DND-41 (cell line): ENCODE results near the gene KRT13.

Source experiments
- ATAC-seq: fragments of 200-7000 bp; cut with Tn5 transposase; 3 replicates; pipeline ENCODE4 v1.9.1; 2021; ENCODE audit warnings: low read depth; ENCODE audit not compliant: insufficient read depth
- DNase-seq: peaks from one replicate; pipeline ENCODE4 v3.0.0-alpha.2; 2020
- H2AFZ ChIP-seq: 2 replicates; pipeline ENCODE4 v1.6.0; 2012; ENCODE audit warnings: low read depth, low read length
- H3K27ac ChIP-seq: 2 replicates; pipeline ENCODE4 v1.5.1; 2012; ENCODE audit warnings: low read length, inconsistent platforms
- H3K27me3 ChIP-seq: fragments of 200-600 bp; sonication (generic); 2 replicates; pipeline ENCODE4 v1.6.0; 2012; ENCODE audit warnings: low read length, mild to moderate bottlenecking, inconsistent platforms; ENCODE audit not compliant: insufficient read depth, poor library complexity
- H3K36me3 ChIP-seq: 2 replicates; pipeline ENCODE4 v1.5.1; 2012; ENCODE audit warnings: low read length, inconsistent platforms; ENCODE audit not compliant: insufficient read depth
- H3K4me1 ChIP-seq: 2 replicates; pipeline ENCODE4 v1.5.1; 2012; ENCODE audit warnings: mild to moderate bottlenecking, low read length; ENCODE audit not compliant: insufficient read depth
- H3K4me2 ChIP-seq: 2 replicates; pipeline ENCODE4 v1.6.0; 2012; ENCODE audit warnings: mild to moderate bottlenecking, moderate library complexity, low read length, inconsistent platforms; ENCODE audit not compliant: insufficient read depth
- H3K4me3 ChIP-seq, 2 experiments: fragments of 200-600 bp in 1 of 2; shearing (Covaris generic) in 1 of 2; 2 replicates each; pipeline ENCODE4 v1.5.1; 2012 to 2016; ENCODE audit warnings: inconsistent platforms in 2 of 2, low read length in 2 of 2, mild to moderate bottlenecking in 2 of 2, low read depth in 1 of 2, moderate library complexity in 1 of 2
- H3K79me2 ChIP-seq: 2 replicates; pipeline ENCODE4 v1.6.0; 2012; ENCODE audit warnings: low read length, inconsistent platforms; ENCODE audit not compliant: insufficient read depth
- H3K9ac ChIP-seq: 2 replicates; pipeline ENCODE4 v1.6.0; 2012; ENCODE audit warnings: low read depth, mild to moderate bottlenecking, inconsistent platforms, low read length, moderate library complexity
- H3K9me3 ChIP-seq: 2 replicates; pipeline ENCODE4 v1.5.1; 2012; ENCODE audit warnings: low read length, moderate library complexity, mild to moderate bottlenecking, inconsistent platforms; ENCODE audit not compliant: insufficient read depth, severe bottlenecking
- H4K20me1 ChIP-seq: 2 replicates; pipeline ENCODE4 v1.6.0; 2012; ENCODE audit warnings: low read length; ENCODE audit not compliant: insufficient read depth
- CTCF ChIP-seq: IDR thresholded peaks from 2 replicates; pipeline ENCODE4 v1.5.1; 2012; ENCODE audit warnings: borderline replicate concordance, low read length, moderate library complexity, mild to moderate bottlenecking; ENCODE audit not compliant: poor library complexity, severe bottlenecking; ENCODE audit errors: extremely low read depth
- EZH2 ChIP-seq: IDR thresholded peaks from 3 replicates; pipeline ENCODE4 v1.6.1; 2012; ENCODE audit warnings: borderline replicate concordance, low read depth, mild to moderate bottlenecking, moderate library complexity, low read length, inconsistent platforms; ENCODE audit not compliant: severe bottlenecking

The KRT13 gene

GRCh38 chr17:41527063-41528023 is 21.9 kb upstream of the KRT13 start:
- peaks cover 22% of the 10 kb centered on the region for H3K27me3 ChIP-seq
- no peak for TF ChIP-seq EZH2
- TF ChIP-seq CTCF = no peak
- H4K20me1 ChIP-seq = no peaks in the 10 kb centered on the region; the same call in none of the 2 replicates
- H3K27ac ChIP-seq = no peak overlapping the region
- DNase-seq = no peak
- H3K79me2 ChIP-seq = no peaks in the 10 kb centered on the region
- no peak overlapping the region for H3K4me3 ChIP-seq
- H3K36me3 ChIP-seq = no peaks in the 10 kb centered on the region
- no peak overlapping the region for H3K4me2 ChIP-seq
- no peaks in the 10 kb centered on the region for H3K4me1 ChIP-seq
- H2AFZ ChIP-seq = no peak overlapping the region
- H3K9ac ChIP-seq = no peak overlapping the region
- H3K9me3 ChIP-seq = no peaks in the 10 kb centered on the region
- ATAC-seq = no peak

- H3K9me3 ChIP-seq = no peaks in the 10 kb centered on the region
- H3K27me3 ChIP-seq = peaks cover 10% of the 10 kb centered on the region
- DNase-seq = no peak
- H2AFZ ChIP-seq = no peak overlapping the region
- no peak overlapping the region for H3K4me3 ChIP-seq
- no peak overlapping the region for H3K9ac ChIP-seq
- H3K36me3 ChIP-seq = no peaks in the 10 kb centered on the region
- no peak for TF ChIP-seq CTCF
- TF ChIP-seq EZH2 = no peak
- no peak overlapping the region for H3K4me2 ChIP-seq
- H3K27ac ChIP-seq = no peak overlapping the region
- no peaks in the 10 kb centered on the region for H3K4me1 ChIP-seq
- no peaks in the 10 kb centered on the region for H3K79me2 ChIP-seq
- no peak for ATAC-seq
- H4K20me1 ChIP-seq = peaks cover 2% of the 10 kb centered on the region
These were observed 18.8 kb upstream of the KRT13 start for GRCh38 chr17:41524261-41524660.

- H3K27ac ChIP-seq = no peak overlapping the region
- ATAC-seq (no peak), DNase-seq (no peak)
- H3K4me3 ChIP-seq = no peak overlapping the region
- H3K9me3 ChIP-seq = no peaks in the 10 kb centered on the region
- peaks cover 9% of the 10 kb centered on the region for H3K27me3 ChIP-seq
- no peak for TF ChIP-seq CTCF
- no peak overlapping the region for H2AFZ ChIP-seq
- H3K4me2 ChIP-seq = no peak overlapping the region
- H3K79me2 ChIP-seq = no peaks in the 10 kb centered on the region
- H3K4me1 ChIP-seq = no peaks in the 10 kb centered on the region
- H3K36me3 ChIP-seq = no peaks in the 10 kb centered on the region
- peaks cover 2% of the 10 kb centered on the region for H4K20me1 ChIP-seq
- no peak overlapping the region for H3K9ac ChIP-seq
These were observed 18.4 kb upstream of the KRT13 start for GRCh38 chr17:41523787-41524186.
